Thymus (tissue), 11 donors: ENCODE results near the gene TMA7. TPM values are rescaled to one million over a fixed set of nuclear protein-coding genes. Genes with fewer than 3 reads are reported as not detected.
"Not testable (repeated sequence)": the region's sequence is repeated elsewhere in the genome, so short reads cannot be mapped to it uniquely, and the experiment has no call there.

Experiments
- DNase-seq, 9 donors: peaks; one replicate each; pipeline ENCODE4 v3.0.0-alpha.2; 2013; ENCODE audit warnings: low spot score in 9 of 9, low read depth in 6 of 9, missing footprints in 1 of 9
- H3K27ac ChIP-seq, 2 donors: one replicate each; pipeline ENCODE4 v1.5.1; 2013; ENCODE audit warnings: control low read depth in 1 of 2, low read depth in 1 of 2, low read length in 1 of 2, mild to moderate bottlenecking in 1 of 2, moderate library complexity in 1 of 2
- H3K27me3 ChIP-seq, 2 donors: one replicate each; pipeline ENCODE4 v1.5.1; 2013; ENCODE audit warnings: low read length in 1 of 2; ENCODE audit not compliant: control insufficient read depth in 2 of 2, insufficient read depth in 1 of 2
- H3K36me3 ChIP-seq, 2 donors: one replicate each; pipeline ENCODE4 v1.5.1; 2013; ENCODE audit warnings: low read length in 1 of 2, mild to moderate bottlenecking in 1 of 2, moderate library complexity in 1 of 2; ENCODE audit not compliant: control insufficient read depth in 2 of 2, insufficient read depth in 2 of 2
- H3K4me1 ChIP-seq, 2 donors: one replicate each; pipeline ENCODE4 v1.5.1; 2013; ENCODE audit warnings: low read length in 2 of 2; ENCODE audit not compliant: control insufficient read depth in 2 of 2, insufficient read depth in 2 of 2
- H3K4me3 ChIP-seq, 2 donors: one replicate each; pipeline ENCODE4 v1.5.1; 2013; ENCODE audit warnings: low read length in 2 of 2, control low read depth in 1 of 2, mild to moderate bottlenecking in 1 of 2
- H3K9me3 ChIP-seq, 2 donors: one replicate each; pipeline ENCODE4 v1.5.1; 2013; ENCODE audit warnings: low read length in 1 of 2, mild to moderate bottlenecking in 1 of 2; ENCODE audit not compliant: control insufficient read depth in 2 of 2, insufficient read depth in 1 of 2
- WGBS: extraction: QIAGEN DNeasy Blood & Tissue Kit; methylation state at CpG from one replicate; pipeline ENCODE4 v1.1.7; 2013; 5-methylcytosine and 5-hydroxymethylcytosine counted together
- polyA plus RNA-seq: library from polyadenylated mRNA; stranded (reverse); fragments of 200-250 nt; gene quantifications from one replicate; pipeline ENCODE4 v1.2.3, GENCODE V29; 2013
- total RNA-seq: library from RNA; stranded (reverse); fragments of 120-200 nt; gene quantifications from one replicate; pipeline ENCODE4 v1.2.4, GENCODE V29; 2013
- donor health status: healthy.

Gene TMA7
- total and polyA plus RNA-seq, 2 donors, result 660 to 735 TPM

GRCh38 chr3:48459331-48459730 is 19.3 kb downstream of the TMA7 start:
- DNase-seq, result no peak
- Histone ChIP-seq H3K27me3 (no peaks in the 10 kb centered on the region), H3K9me3 (no peaks in the 10 kb centered on the region), H3K4me3 (no peak overlapping the region), H3K36me3 (peaks cover 53 to 60% of the 10 kb centered on the region in 2 donors), H3K4me1 (no peaks in the 10 kb centered on the region), H3K27ac (no peak overlapping the region)
- WGBS, result over 99% methylated on average over 3 of the region's 3 CpGs

DNA sequence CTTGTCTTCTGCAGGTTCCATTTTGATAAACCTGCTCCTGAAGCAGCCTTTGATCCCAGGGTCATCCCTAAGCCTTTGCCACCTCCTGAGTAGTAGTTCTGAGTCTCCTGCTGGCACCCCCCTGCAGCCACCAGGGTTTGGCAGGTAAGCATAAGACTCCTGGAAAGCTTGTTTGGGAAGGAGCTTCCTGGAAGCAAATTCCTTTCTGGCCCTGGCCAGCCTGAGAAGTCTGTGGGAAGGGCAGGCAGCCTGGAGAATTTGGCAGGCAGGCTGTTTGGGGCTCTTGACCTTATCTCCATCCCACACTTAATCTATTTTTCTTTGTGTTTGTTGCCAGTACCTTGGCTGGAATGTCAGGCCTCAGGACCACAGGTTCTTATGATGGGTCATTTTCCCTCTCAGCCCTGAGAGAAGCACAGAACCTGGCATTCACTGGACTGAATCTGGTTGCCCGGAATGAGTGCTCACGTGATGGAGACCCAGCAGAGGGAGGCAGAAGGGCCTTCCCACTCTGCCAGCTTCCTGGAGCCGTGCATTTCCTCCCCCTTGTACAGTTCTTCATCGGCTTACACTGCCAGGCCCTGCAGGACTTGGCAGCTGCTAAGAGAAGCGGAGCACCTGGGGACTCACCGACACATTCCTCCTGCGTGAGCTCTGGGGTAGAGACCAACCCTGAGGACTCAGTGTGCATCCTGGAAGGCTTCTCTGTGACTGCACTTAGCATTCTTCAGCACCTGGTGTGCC is 19.9 kb downstream of the TMA7 start:
- DNase-seq, result no peak

DNA sequence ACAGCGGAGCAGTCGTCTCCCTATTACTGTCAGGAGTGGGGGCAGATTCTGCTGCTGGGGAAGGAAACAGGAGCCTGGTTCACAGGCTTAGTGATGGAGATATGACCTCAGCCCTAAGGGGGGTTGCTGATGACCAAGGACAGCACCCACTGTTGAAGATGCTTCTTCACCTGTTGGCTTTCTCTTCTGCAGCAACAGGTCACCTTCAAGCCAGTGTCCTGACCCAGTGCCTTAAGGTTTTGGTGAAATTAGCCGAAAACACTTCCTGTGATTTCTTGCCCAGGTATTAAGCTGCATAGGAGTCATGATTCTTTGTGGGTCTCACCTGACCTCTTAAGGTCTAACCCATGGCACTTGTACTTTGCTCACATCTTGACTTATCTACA is 20.5 kb downstream of the TMA7 start:
- H3K27ac ChIP-seq, result no peak overlapping the region
- H3K27me3 ChIP-seq, result no peaks in the 10 kb centered on the region
- H3K9me3 ChIP-seq, result no peaks in the 10 kb centered on the region
- peaks cover 1 to 5% of the 10 kb centered on the region in 2 donors for H3K4me1 ChIP-seq
- H3K4me3 ChIP-seq, result no peak overlapping the region
- no peak for DNase-seq
- peaks cover 45 to 54% of the 10 kb centered on the region in 2 donors for H3K36me3 ChIP-seq
- over 99% methylated on average over 3 of the region's 3 CpGs for WGBS

More for the DNA sequence above, 19.9 kb downstream of the TMA7 start:
- Histone ChIP-seq H3K4me3 (no peak overlapping the region), H3K4me1 (no peaks in the 10 kb centered on the region), H3K9me3 (no peaks in the 10 kb centered on the region), H3K27me3 (no peaks in the 10 kb centered on the region), H3K27ac (no peak overlapping the region), H3K36me3 (peaks cover 50 to 59% of the 10 kb centered on the region in 2 donors)
- WGBS, result 97% methylated on average over 7 of the region's 7 CpGs

- H3K36me3 ChIP-seq, result peaks cover 38 to 44% of the 10 kb centered on the region in 2 donors
- not testable (repeated sequence) for H3K27ac ChIP-seq, H3K27me3 ChIP-seq, H3K4me3 ChIP-seq, H3K9me3 ChIP-seq, DNase-seq
- 96% methylated on average over 7 of the region's 7 CpGs for WGBS
- H3K4me1 ChIP-seq, result peaks cover 6 to 17% of the 10 kb centered on the region in 2 donors
Measured at GRCh38 chr3:48461767-48462166, 21.7 kb downstream of the TMA7 start.

DNA sequence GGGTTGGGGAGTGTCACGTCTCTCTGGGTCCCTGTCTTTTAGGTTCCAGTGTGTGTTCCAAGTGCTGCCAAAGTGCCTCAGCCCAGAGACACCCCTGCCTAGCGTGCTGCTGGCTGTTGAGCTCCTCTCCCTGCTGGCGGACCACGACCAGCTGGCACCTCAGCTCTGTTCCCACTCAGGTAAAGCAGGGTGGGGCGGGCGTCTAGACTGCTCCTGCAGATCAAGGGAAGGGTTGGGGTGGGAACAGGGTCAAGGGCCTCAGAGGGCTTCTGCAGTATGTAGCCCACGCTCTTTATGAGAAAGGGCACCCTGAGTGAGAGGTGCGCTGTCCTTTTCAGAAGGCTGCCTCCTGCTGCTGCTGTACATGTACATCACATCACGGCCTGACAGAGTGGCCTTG is 23.6 kb downstream of the TMA7 start:
- no peak for DNase-seq
- Histone ChIP-seq H3K36me3 (peaks cover 48 to 51% of the 10 kb centered on the region in 2 donors), H3K4me1 (peaks cover 11 to 36% of the 10 kb centered on the region in 2 donors), H3K9me3 (no peaks in the 10 kb centered on the region), H3K4me3 (no peak overlapping the region), H3K27me3 (no peaks in the 10 kb centered on the region), H3K27ac (no peak overlapping the region)
- WGBS, result 96% methylated on average over 9 of the region's 9 CpGs

GRCh38 chr3:48464713-48465221 is 24.7 kb downstream of the TMA7 start:
- H3K36me3 ChIP-seq, result peaks cover 48 to 51% of the 10 kb centered on the region in 2 donors
- peaks cover 11 to 43% of the 10 kb centered on the region in 2 donors for H3K4me1 ChIP-seq
- no peak overlapping the region for H3K4me3 ChIP-seq
- 99% methylated on average over 17 of the region's 17 CpGs for whole genome bisulfite sequencing
- no peaks in the 10 kb centered on the region for H3K27me3 ChIP-seq
- no peak for DNase-seq
- H3K9me3 ChIP-seq, result no peaks in the 10 kb centered on the region
- H3K27ac ChIP-seq, result peak overlapping the region in 1 of 2 donors; percentile 90

- no peak overlapping the region for H3K4me3 ChIP-seq
- H3K27me3 ChIP-seq, result no peaks in the 10 kb centered on the region
- H3K4me1 ChIP-seq, result peaks cover 14 to 47% of the 10 kb centered on the region in 2 donors
- DNase-seq, result no peak
- H3K9me3 ChIP-seq, result no peaks in the 10 kb centered on the region
- 88% methylated on average over 7 of the region's 7 CpGs for WGBS
- H3K27ac ChIP-seq, result peak overlapping the region; percentile 44 to 90
- H3K36me3 ChIP-seq, result peaks cover 46 to 50% of the 10 kb centered on the region in 2 donors
Measured at GRCh38 chr3:48465237-48465530, 25.1 kb downstream of the TMA7 start.

DNA sequence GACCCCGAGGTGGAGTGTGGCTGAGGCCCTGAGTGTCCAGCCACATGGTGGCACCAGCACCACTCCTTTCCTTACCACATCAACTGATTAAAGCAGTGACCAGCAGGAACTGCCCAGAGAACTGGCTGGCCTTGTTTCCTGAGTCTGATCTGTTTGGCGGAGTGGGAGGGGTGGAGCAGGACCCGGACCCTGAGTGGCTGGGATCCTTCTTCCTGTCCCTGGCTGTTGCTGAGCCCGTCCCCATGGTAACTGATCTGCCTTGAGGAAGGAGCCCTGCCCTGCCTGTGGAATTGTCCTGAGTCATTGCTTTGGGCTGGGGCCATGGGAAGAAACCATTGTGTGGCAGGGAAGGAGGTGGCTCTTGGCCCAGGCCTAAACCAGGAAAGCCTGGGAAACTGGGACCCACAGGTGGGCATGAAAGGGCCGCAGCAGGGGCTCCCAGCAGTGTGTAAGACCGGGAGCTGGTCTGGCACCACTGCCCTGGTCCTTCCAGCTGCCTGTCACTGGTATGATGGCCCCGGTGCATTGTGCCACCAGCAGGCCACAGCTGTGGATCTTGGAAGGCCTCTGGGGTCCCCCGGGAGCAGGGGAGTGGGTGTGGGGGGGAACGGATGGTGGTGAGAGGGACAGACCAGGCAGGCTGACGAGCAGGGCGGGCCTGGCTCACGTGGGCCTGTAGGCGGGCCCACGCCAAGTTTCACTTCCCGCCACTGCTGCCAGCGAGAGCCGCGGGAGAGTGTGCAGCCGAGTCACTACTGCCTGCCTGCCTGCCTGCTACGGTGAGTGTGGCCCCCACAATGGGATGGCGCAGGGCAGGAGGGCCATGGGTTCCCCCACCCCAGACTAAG is 25.7 kb downstream of the TMA7 start:
- 11% methylated on average over 21 of the region's 21 CpGs for whole genome bisulfite sequencing
- H3K36me3 ChIP-seq, result peaks cover 43 to 48% of the 10 kb centered on the region in 2 donors
- no peaks in the 10 kb centered on the region for H3K27me3 ChIP-seq
- H3K9me3 ChIP-seq, result no peaks in the 10 kb centered on the region
- DNase-seq, result peak in 4 of 9 donors; percentile 52 to 79 (median 70)
- H3K4me3 ChIP-seq, result peak overlapping the region; percentile 53 to 59
- peaks cover 15 to 53% of the 10 kb centered on the region in 2 donors for H3K4me1 ChIP-seq
- peak overlapping the region; percentile 90 to 94 for H3K27ac ChIP-seq
